HAP-1 (cell line): ENCODE results near the gene SLC15A2.
"Not testable (repeated sequence)": the region's sequence is repeated elsewhere in the genome, so short reads cannot be mapped to it uniquely, and the experiment has no call there.

Experiments used
- DNase-seq, 2 experiments: peaks; one replicate each; pipeline ENCODE4 v3.0.0-alpha.2; 2016 to 2020; ENCODE audit warnings: low spot score in 2 of 2
- H3K27me3 ChIP-seq: fragments of 250-450 bp; sonication (Bioruptor Pico); 2 replicates; pipeline ENCODE4 v1.5.1; 2020; ENCODE audit warnings: low read depth, mild to moderate bottlenecking, moderate library complexity
- H3K36me3 ChIP-seq: fragments of 250-450 bp; sonication (Bioruptor Pico); replicated peaks from 2 replicates; pipeline ENCODE4 v1.5.1; 2020; ENCODE audit warnings: mild to moderate bottlenecking
- H3K4me1 ChIP-seq: fragments of 250-450 bp; sonication (Bioruptor Pico); 2 replicates; pipeline ENCODE4 v1.5.1; 2020; ENCODE audit warnings: mild to moderate bottlenecking
- H3K4me3 ChIP-seq: fragments of 250-450 bp; sonication (Bioruptor Pico); 2 replicates; pipeline ENCODE4 v1.5.1; 2020; ENCODE audit warnings: mild to moderate bottlenecking, moderate library complexity
- H3K9me3 ChIP-seq: fragments of 250-450 bp; sonication (Bioruptor Pico); 2 replicates; pipeline ENCODE4 v1.5.1; 2020; ENCODE audit warnings: mild to moderate bottlenecking, moderate library complexity
- in situ Hi-C: fragments of 300-500 bp; cut with MboI; formaldehyde crosslinking; loops from 3 replicates; pipeline ENCODE4 v1.14.3; 2020; ENCODE audit warnings: low sequenced_read_pairs, inconsistent platforms, mixed read lengths

Gene SLC15A2

GRCh38 chr3:121894301-121894990 lies at the start of gene SLC15A2:
TSS of gene SLC15A2 (plus strand) at chr3:121894401. CDS start at chr3:121894477, 76 bp downstream.
- H3K9me3 ChIP-seq: no peaks in the 10 kb centered on the region
- no peak for DNase-seq
- in situ Hi-C loops: no loop called here
- H3K4me3 ChIP-seq: no peak within 1 kb of the TSS
- no peaks in the 10 kb centered on the region for H3K27me3 ChIP-seq
- H3K4me1 ChIP-seq: no peaks in the 10 kb centered on the region
- no peaks in the 10 kb centered on the region for H3K36me3 ChIP-seq

GRCh38 chr3:121844892-121845291 lies 49.3 kb upstream of the SLC15A2 start:
- H3K36me3 ChIP-seq: no peaks in the 10 kb centered on the region
- no peaks in the 10 kb centered on the region for H3K9me3 ChIP-seq
- H3K4me3 ChIP-seq: no peak overlapping the region
- in situ Hi-C loops: no loop called here
- H3K4me1 ChIP-seq: peaks cover 3% of the 10 kb centered on the region
- no peaks in the 10 kb centered on the region for H3K27me3 ChIP-seq
- no peak for DNase-seq

GRCh38 chr3:121852256-121852655 lies 41.9 kb upstream of the SLC15A2 start:
- Histone ChIP-seq H3K9me3 (no peaks in the 10 kb centered on the region), H3K27me3 (no peaks in the 10 kb centered on the region), H3K4me3 (no peak overlapping the region), H3K36me3 (no peaks in the 10 kb centered on the region), H3K4me1 (peaks cover 3% of the 10 kb centered on the region; the same call in 1 of the 2 replicates)
- no peak for DNase-seq
- in situ Hi-C loops: no loop called here

- DNase-seq: no peak
- Histone ChIP-seq H3K27me3 (no peaks in the 10 kb centered on the region), H3K4me3 (no peak overlapping the region), H3K4me1 (no peaks in the 10 kb centered on the region), H3K36me3 (no peaks in the 10 kb centered on the region), H3K9me3 (no peaks in the 10 kb centered on the region)
- in situ Hi-C loops: no loop called here
Observed at GRCh38 chr3:121855555-121855954, 38.6 kb upstream of the SLC15A2 start.

- H3K27me3 ChIP-seq, H3K36me3 ChIP-seq, DNase-seq, H3K9me3 ChIP-seq, H3K4me3 ChIP-seq, H3K4me1 ChIP-seq, in situ Hi-C loops: not testable (repeated sequence)
Observed at GRCh38 chr3:121857778-121858177, 36.4 kb upstream of the SLC15A2 start.

- in situ Hi-C loops, H3K9me3 ChIP-seq, H3K27me3 ChIP-seq, DNase-seq, H3K4me3 ChIP-seq, H3K4me1 ChIP-seq, H3K36me3 ChIP-seq: not testable (repeated sequence)
Observed at GRCh38 chr3:121863247-121863646, 31.0 kb upstream of the SLC15A2 start.

GRCh38 chr3:121863801-121864200 lies 30.4 kb upstream of the SLC15A2 start:
- Histone ChIP-seq H3K27me3 (no peaks in the 10 kb centered on the region), H3K36me3 (no peaks in the 10 kb centered on the region), H3K4me1 (no peaks in the 10 kb centered on the region), H3K9me3 (no peaks in the 10 kb centered on the region), H3K4me3 (no peak overlapping the region)
- in situ Hi-C loops: no loop called here
- DNase-seq: no peak

- no peaks in the 10 kb centered on the region for H3K27me3 ChIP-seq
- peaks cover 4% of the 10 kb centered on the region; the same call in 1 of the 2 replicates for H3K4me1 ChIP-seq
- in situ Hi-C loops: no loop called here
- no peak for DNase-seq
- H3K36me3 ChIP-seq: no peaks in the 10 kb centered on the region
- H3K4me3 ChIP-seq: no peak overlapping the region
- H3K9me3 ChIP-seq: no peaks in the 10 kb centered on the region
Observed at GRCh38 chr3:121869736-121870135, 24.5 kb upstream of the SLC15A2 start.

GRCh38 chr3:121870717-121871116 lies 23.5 kb upstream of the SLC15A2 start:
- H3K9me3 ChIP-seq: no peaks in the 10 kb centered on the region
- DNase-seq: no peak
- H3K36me3 ChIP-seq: no peaks in the 10 kb centered on the region
- no peak overlapping the region for H3K4me3 ChIP-seq
- peaks cover 4% of the 10 kb centered on the region; the same call in 1 of the 2 replicates for H3K4me1 ChIP-seq
- in situ Hi-C loops: no loop called here
- no peaks in the 10 kb centered on the region for H3K27me3 ChIP-seq

- Histone ChIP-seq H3K4me3 (no peak overlapping the region), H3K9me3 (no peaks in the 10 kb centered on the region), H3K4me1 (peaks cover 4% of the 10 kb centered on the region; the same call in 1 of the 2 replicates), H3K36me3 (no peaks in the 10 kb centered on the region), H3K27me3 (no peaks in the 10 kb centered on the region)
- no peak for DNase-seq
- in situ Hi-C loops: no loop called here
Observed at GRCh38 chr3:121871430-121871829, 22.8 kb upstream of the SLC15A2 start.

GRCh38 chr3:121878411-121878810 lies 15.8 kb upstream of the SLC15A2 start:
- no peaks in the 10 kb centered on the region for H3K27me3 ChIP-seq
- DNase-seq: no peak
- H3K36me3 ChIP-seq: no peaks in the 10 kb centered on the region
- in situ Hi-C loops: no loop called here
- H3K4me1 ChIP-seq: peaks cover 14% of the 10 kb centered on the region
- H3K9me3 ChIP-seq: no peaks in the 10 kb centered on the region
- no peak overlapping the region for H3K4me3 ChIP-seq

- Histone ChIP-seq H3K27me3 (no peaks in the 10 kb centered on the region), H3K36me3 (no peaks in the 10 kb centered on the region), H3K4me1 (peaks cover 17% of the 10 kb centered on the region), H3K4me3 (no peak overlapping the region), H3K9me3 (no peaks in the 10 kb centered on the region)
- in situ Hi-C loops: no loop called here
- peak; percentile 23 to 41 for DNase-seq
Observed at GRCh38 chr3:121883507-121883906, 10.7 kb upstream of the SLC15A2 start.

- DNase-seq: no peak
- H3K9me3 ChIP-seq: no peaks in the 10 kb centered on the region
- no peak overlapping the region for H3K4me3 ChIP-seq
- in situ Hi-C loops: no loop called here
- no peaks in the 10 kb centered on the region for H3K27me3 ChIP-seq
- H3K4me1 ChIP-seq: peaks cover 9% of the 10 kb centered on the region
- no peaks in the 10 kb centered on the region for H3K36me3 ChIP-seq
Observed at GRCh38 chr3:121885386-121885785, 8.8 kb upstream of the SLC15A2 start.

GRCh38 chr3:121895121-121895520 lies 920 bp downstream of the SLC15A2 start:
- Histone ChIP-seq H3K36me3 (no peaks in the 10 kb centered on the region), H3K4me3 (no peak overlapping the region), H3K9me3 (no peaks in the 10 kb centered on the region), H3K27me3 (no peaks in the 10 kb centered on the region), H3K4me1 (no peaks in the 10 kb centered on the region)
- in situ Hi-C loops: no loop called here
- DNase-seq: no peak

- no peaks in the 10 kb centered on the region for H3K4me1 ChIP-seq
- H3K27me3 ChIP-seq: no peaks in the 10 kb centered on the region
- no peaks in the 10 kb centered on the region for H3K36me3 ChIP-seq
- no peak overlapping the region for H3K4me3 ChIP-seq
- no peak for DNase-seq
- H3K9me3 ChIP-seq: no peaks in the 10 kb centered on the region
- in situ Hi-C loops: no loop called here
Observed at GRCh38 chr3:121895736-121896135, 1.5 kb downstream of the SLC15A2 start.
